Activated CD4-positive, CD25-positive, alpha-beta regulatory T cell treated with anti-CD3 and anti-CD28 coated beads, Interleukin-2, amount 50 U/mL, for 24 hours (primary cell): ENCODE results near the gene SOX6.

Source experiments
- ATAC-seq, 2 donors: fragments of 150-1000 bp; cut with Tn5 transposase; one replicate each; pipeline ENCODE4 v1.10.0; 2021; ENCODE audit warnings: mild to moderate bottlenecking in 1 of 2, moderate library complexity in 1 of 2

Gene SOX6

DNA sequence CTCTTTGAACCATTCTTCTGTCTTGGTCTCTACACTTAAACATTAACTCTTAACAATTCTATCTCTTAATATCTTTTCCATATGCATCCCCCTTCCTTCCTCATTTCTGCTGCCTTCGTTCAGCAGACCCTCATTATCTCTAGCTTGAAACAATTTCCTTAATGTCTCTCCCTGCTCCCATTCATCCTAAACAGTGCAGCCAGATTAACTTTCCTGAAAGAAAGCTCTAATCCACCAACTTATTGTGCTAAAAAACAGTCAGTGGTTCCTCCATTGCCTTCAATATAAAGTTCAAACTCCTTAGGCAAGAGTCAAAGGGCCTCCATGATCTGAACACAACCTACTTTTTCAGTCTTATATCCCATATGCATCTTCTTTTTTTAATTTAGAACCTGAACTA lies 42.5 kb downstream of the SOX6 start:
- ATAC-seq, result no peak

DNA sequence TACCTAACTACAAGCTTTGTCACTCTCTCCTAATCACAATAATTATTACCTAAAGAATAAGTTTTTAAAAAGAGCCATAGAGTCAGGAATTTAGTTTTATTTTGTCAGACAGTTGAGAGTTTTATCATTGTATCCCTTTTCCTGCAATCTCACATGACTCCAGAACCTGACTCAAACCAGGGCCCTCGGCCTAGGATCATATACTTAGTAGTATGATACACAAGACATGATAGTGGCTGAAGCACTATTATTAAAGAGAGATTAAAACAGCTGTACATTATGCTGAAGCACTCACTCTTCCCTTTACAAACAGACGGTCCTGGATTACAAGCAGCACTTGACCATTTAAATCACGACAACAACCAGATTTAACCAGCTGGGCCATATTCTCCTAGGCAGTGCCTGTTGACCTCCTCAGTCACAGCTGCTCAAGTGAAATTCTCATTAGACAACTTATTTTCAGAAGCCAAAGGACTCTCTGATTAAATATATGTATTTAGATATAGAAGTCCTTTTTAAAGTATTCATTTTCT lies 44.0 kb downstream of the SOX6 start:
- ATAC-seq, result no peak

DNA sequence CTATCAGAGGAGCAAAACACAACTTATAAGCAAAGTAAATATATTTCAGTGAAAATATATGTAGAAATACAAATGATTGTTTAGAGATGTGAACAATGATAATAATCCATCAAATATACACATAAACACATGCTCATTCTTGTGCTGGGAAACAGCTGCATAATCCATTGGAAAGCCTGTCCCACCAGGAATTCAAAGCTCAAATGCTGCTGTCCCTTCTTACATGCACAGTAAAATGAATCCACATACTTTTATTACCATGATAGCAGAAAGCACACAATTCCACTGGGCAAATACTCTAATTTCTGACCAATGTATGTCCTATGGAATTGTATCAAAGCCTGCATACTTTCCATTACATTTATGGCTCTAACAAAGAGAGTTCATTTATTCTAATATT lies 44.5 kb downstream of the SOX6 start:
- no peak for ATAC-seq

- ATAC-seq, result no peak
These were observed 45.4 kb downstream of the SOX6 start for GRCh38 chr11:16310943-16311342.

GRCh38 chr11:16309226-16309625 lies 47.1 kb downstream of the SOX6 start:
- no peak for ATAC-seq

DNA sequence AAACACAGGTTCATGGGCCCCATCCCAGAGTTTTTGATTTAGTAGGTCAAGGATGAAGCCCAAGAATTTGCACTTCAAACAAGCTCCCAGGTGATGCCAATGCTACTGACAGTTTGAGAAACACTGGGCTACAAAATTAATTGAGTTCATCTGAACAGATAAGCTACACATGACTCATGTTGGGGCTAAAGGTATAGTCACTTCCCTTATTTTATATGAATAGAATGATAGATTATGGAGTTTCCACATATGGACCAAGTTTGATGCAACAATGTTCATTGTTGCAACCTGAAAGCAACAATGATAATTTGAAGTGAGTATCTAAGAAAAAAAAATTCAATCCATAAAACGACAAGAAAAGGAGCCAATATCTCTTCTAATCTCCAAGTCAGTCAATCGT lies 54.9 kb downstream of the SOX6 start:
- ATAC-seq, result no peak

GRCh38 chr11:16299884-16300782 lies 56.2 kb downstream of the SOX6 start:
- no peak for ATAC-seq

GRCh38 chr11:16299390-16299789 lies 57.0 kb downstream of the SOX6 start:
- ATAC-seq, result no peak

DNA sequence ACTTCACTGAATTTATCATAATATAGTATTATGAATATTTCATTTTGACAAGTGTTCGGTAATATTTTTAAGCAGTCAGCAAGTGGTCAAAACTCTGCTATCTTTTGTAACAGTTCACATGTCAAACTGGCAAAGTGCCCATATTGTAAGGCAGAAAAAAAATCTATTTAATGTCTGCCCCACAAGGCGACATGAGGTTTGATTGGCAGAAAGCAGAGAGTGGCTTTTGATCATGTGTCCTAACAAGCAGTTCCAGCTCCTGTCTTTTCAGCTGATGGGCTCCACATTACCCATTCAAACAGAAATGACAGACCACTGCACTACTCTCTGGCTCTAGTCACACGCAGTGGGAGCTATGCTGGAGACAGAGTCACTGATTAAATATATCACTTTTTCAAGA lies 59.0 kb downstream of the SOX6 start:
- no peak for ATAC-seq

DNA sequence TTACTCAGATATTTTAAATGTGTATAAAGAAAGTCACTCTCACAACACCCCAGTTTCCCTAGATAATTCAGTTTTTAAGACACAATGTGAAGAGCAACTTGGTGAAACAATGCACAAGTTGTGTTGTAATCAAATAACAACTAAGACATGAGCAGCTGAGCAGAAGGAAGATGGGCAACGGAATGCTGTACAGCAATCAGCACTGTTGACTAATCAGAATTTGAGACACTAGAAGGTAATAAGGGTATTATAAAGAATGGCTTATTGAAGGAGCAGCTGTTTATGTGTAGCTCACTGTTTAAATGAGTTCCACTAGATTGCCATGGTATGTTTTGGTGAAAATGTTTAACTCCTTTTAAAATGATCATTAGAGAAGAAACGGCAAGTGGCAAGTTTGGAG lies 60.1 kb downstream of the SOX6 start:
- no peak for ATAC-seq

DNA sequence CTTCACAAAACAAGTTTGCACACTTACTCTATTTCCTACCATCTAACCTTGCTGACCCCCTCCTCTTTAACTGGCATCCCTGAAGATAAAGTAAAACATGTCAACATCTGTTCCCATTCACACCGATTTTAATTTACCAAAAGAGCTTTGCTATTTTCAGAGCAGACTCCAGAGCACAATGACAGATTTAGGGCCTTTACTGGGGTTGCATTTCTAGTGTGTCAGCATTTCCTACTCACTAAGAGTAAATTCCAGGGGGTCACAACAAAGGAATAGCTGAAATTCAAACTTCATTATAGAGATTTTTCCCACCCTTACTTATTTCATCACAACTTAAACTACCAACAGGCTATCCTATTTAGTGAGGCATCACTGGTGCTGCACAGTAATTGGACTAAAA lies 60.8 kb downstream of the SOX6 start:
- no peak for ATAC-seq

DNA sequence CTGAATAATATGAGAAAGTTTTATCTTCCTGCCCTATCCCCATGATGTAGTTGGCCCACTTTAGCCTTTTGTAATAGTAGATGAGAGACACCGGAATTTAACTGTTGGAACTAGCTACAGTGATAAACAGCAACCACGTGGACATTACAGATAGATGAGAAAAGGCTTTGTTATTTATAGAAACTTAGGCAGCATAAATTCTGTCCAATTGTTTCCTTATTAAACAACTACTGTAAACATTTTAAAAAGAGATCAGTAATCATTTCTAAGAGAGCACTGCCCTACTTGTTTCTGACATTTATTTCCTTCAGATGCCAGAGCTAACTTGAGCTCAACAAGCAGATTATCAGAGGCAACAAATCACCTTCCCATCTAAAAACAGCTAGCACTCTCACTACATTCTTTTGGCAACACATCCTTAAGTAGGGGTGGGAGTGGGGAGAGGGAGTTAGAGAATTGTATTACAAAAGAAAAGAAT lies 63.1 kb downstream of the SOX6 start:
- ATAC-seq, result no peak

GRCh38 chr11:16292167-16292859 lies 64.0 kb downstream of the SOX6 start:
- no peak for ATAC-seq

GRCh38 chr11:16291729-16292128 lies 64.6 kb downstream of the SOX6 start:
- no peak for ATAC-seq

DNA sequence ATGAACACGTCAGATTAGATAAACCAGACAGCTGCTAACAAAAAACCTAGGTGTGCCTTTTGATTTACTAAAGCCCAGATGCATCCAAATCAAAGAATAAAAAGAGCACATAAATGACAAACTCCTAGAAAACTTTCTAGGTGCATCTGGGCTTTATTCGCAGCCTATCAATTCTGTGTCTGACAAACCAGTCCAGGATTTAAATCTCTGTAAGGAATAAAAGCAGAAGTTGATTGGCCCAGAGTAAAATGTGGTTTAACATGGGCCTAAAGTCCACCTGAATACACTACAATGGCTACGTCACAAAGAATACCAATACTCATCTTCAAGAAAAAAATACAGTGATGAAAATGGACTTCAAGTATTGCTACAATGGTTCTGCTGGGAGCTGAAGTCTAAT lies 66.8 kb downstream of the SOX6 start:
- ATAC-seq, result no peak

- no peak for ATAC-seq
These were observed 68.6 kb downstream of the SOX6 start for GRCh38 chr11:16287630-16288280.

DNA sequence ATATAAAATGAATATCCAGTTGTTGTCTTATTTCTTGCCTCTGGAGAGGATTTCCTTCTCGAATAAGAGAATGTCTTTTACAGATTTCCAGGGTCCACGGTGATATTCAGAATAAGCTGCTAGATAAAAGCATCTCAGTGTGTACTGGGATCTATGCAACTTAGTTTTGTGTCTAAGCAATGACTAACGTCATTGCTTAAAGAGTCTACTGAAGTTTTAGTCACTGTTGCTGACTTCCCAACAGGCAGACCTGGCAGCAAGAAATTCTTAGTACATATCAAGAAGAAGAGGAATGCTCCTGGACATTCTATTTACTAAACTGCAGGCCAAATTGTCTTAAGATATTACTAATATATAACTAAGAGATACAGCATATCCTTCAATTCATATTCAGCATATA lies 70.3 kb downstream of the SOX6 start:
- no peak for ATAC-seq

DNA sequence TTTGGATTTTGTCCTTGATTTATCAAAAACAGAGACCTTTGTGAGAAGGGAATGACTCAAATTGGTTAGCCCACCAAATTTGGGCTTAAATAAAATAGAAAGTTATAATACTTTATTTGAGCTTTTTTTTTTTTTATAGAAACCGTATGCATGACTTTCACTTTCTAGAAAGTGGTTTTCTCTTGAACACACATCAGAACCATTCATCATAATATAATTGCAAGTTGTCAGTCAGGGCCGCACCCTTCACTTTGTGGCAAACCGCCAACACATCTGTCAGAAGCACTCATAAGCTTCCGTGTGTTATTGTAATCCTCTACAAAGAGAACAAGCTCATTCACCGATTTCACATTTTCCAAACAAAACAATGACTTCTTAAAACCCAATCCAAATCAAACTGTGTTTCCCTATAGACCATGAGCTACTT lies 76.1 kb downstream of the SOX6 start:
- no peak for ATAC-seq

DNA sequence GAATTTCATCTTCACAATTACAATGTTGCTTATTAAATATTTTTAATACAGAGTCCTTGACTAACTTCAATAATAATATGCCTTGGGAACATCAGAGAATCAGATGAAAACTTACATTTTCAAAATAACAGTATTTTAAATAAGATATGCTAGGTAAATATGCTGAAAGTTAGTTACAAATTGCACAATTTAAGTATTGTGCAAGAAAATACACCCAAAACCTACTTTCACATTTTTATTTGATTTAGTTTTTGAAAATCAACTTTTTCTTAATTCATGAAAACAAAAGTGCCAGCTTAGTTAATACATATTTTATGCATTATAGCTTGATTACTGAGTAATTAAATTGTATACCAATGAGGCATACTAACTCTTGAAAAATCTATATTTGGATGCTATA lies 76.8 kb downstream of the SOX6 start:
- ATAC-seq, result no peak

- ATAC-seq, result no peak
These were observed 77.4 kb downstream of the SOX6 start for GRCh38 chr11:16278979-16279378.

GRCh38 chr11:16278273-16278672 lies 78.1 kb downstream of the SOX6 start:
- ATAC-seq, result no peak

DNA sequence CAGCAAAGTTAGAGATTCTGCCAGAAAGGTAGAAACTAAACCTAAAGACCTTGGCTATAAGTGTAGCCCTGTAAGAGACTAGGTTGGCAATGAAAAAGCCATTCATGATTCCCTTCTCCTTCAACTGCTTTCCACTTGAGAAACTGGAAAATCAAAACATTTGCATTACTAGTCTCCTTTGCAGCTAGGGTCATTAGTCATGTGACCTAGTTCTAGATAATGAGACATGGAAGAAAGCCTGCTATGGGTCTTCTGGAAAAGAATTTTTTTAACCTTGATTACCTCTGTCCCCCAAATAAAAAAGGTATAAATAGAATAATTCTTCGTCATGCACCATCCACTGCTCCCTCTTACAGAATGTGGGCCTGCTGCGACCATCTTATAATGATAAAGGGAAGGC lies 80.1 kb downstream of the SOX6 start:
- no peak for ATAC-seq

DNA sequence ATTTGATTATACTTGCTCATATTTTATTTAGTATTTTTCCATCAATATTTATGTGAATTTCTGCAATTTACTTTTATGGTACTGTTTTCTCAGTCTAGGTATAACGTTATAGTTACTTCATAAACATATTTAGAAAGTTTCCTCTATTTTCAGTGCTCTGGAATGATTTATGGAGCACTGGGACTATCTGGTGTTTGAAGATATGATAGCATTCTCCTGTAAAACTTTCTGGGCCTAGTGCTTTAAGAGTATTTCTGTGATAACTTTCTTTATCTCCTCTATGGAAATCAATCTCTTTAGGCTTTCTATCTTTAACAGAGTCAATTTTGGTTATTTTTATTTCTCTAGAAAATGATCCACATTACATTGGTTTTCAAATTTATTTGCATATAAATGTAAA lies 85.1 kb downstream of the SOX6 start:
- ATAC-seq, result no peak
